ENCODE results near the gene SYNE3.
A peak's percentile ranks its signal among the peaks of the same experiment; 100 is the strongest.

SYNE3 gene

GRCh38 chr14:95534299-95535225 is 18.1 kb upstream of the SYNE3 start, which contains the start of gene GLRX5:
Gene GLRX5, plus strand, starts transcription at chr14:95535050. Its CDS starts 40 bp downstream, at chr14:95535090.
- peak within 1 kb of the TSS; percentile 91 for H3K9ac ChIP-seq (ENCODE audit: insufficient read length, low read depth)
- no peaks in the 10 kb centered on the region for H3K27me3 ChIP-seq (ENCODE audit: insufficient read depth, insufficient read length)
- H3K4me1 ChIP-seq (ENCODE audit: insufficient read depth, insufficient read length): no peaks in the 10 kb centered on the region
- H3K9me3 ChIP-seq (ENCODE audit: insufficient read depth, low read length): no peaks in the 10 kb centered on the region
- peak within 1 kb of the TSS; percentile 96 for H3K4me3 ChIP-seq (ENCODE audit: insufficient read length, low read depth)
- DNase-seq (ENCODE audit: low read depth, low spot score): peak; percentile 97
- H3K36me3 ChIP-seq (ENCODE audit: insufficient read depth, insufficient read length, low read length): peaks cover 35% of the 10 kb centered on the region
- TF ChIP-seq YY1 (IDR thresholded peaks at IDR 0.05; ENCODE audit: insufficient read depth, insufficient read length) (no peak), ZNF274 (IDR thresholded peaks at IDR 0.05; ENCODE audit: low read depth, low read length) (no peak), SUZ12 (IDR thresholded peaks at IDR 0.05; ENCODE audit: extremely low read depth, insufficient read depth, insufficient read length) (no peak)

DNA sequence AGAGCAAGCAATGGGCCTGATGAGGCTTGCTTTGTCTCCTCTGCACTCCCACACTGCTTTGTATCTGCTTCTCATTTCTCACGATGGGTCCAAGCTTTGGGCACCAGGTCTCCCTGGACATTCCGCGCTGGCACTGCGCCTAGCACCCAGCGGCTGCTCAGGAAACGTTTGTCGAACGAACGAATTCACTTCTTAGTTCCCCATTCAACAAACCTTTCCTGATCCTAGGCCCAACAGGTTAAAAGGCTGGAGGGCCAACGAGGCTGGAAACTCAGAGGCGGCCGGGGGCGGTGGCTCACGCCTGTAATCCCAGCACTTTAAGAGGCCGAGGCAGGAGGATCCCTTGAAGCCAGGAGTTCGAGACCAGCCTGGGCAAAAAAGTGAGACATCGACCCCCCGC is 17.4 kb upstream of the SYNE3 start:
- TF ChIP-seq YY1 (IDR thresholded peaks at IDR 0.05; ENCODE audit: insufficient read depth, insufficient read length) (no peak), SUZ12 (IDR thresholded peaks at IDR 0.05; ENCODE audit: extremely low read depth, insufficient read depth, insufficient read length) (no peak), ZNF274 (IDR thresholded peaks at IDR 0.05; ENCODE audit: low read depth, low read length) (no peak)
- Histone ChIP-seq H3K4me1 (ENCODE audit: insufficient read depth, insufficient read length) (no peaks in the 10 kb centered on the region), H3K9ac (ENCODE audit: insufficient read length, low read depth) (peak overlapping the region; percentile 91), H3K27me3 (ENCODE audit: insufficient read depth, insufficient read length) (no peaks in the 10 kb centered on the region), H3K4me3 (ENCODE audit: insufficient read length, low read depth) (peak overlapping the region; percentile 76), H3K9me3 (ENCODE audit: insufficient read depth, low read length) (no peaks in the 10 kb centered on the region), H3K36me3 (ENCODE audit: insufficient read depth, insufficient read length, low read length) (peaks cover 35% of the 10 kb centered on the region)
- DNase-seq (ENCODE audit: low read depth, low spot score): no peak

DNA sequence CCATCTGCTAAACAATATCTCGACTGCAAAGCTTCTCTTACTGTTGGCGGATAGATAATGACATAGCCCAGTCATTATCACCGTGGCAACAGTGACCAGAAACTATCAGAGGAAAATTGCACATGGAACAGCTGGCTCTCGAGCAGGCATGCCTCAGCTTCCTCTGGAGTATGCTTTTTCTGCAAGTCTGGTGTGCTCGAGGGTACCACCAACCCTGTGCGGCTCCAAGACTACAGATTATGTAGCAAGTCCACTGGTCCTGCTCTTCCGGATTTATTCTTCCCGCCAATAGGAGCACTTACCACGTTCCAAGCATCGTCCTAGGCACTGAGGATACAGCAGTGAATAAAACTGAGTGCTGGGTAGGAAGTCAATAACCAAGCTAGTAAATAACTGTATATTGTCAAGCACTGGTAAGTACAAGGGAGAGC is 17.0 kb upstream of the SYNE3 start:
- H3K9ac ChIP-seq (ENCODE audit: insufficient read length, low read depth): peak overlapping the region; percentile 91
- TF ChIP-seq ZNF274 (IDR thresholded peaks at IDR 0.05; ENCODE audit: low read depth, low read length): no peak
- TF ChIP-seq SUZ12 (IDR thresholded peaks at IDR 0.05; ENCODE audit: extremely low read depth, insufficient read depth, insufficient read length): no peak
- TF ChIP-seq YY1 (IDR thresholded peaks at IDR 0.05; ENCODE audit: insufficient read depth, insufficient read length): no peak
- H3K4me1 ChIP-seq (ENCODE audit: insufficient read depth, insufficient read length): no peaks in the 10 kb centered on the region
- H3K4me3 ChIP-seq (ENCODE audit: insufficient read length, low read depth): peak overlapping the region; percentile 76
- no peaks in the 10 kb centered on the region for H3K9me3 ChIP-seq (ENCODE audit: insufficient read depth, low read length)
- H3K36me3 ChIP-seq (ENCODE audit: insufficient read depth, insufficient read length, low read length): peaks cover 35% of the 10 kb centered on the region
- DNase-seq (ENCODE audit: low read depth, low spot score): no peak
- H3K27me3 ChIP-seq (ENCODE audit: insufficient read depth, insufficient read length): no peaks in the 10 kb centered on the region

GRCh38 chr14:95531969-95532368 is 15.5 kb upstream of the SYNE3 start:
- DNase-seq (ENCODE audit: low read depth, low spot score): no peak
- Histone ChIP-seq H3K4me3 (ENCODE audit: insufficient read length, low read depth) (no peak overlapping the region), H3K36me3 (ENCODE audit: insufficient read depth, insufficient read length, low read length) (peaks cover 32% of the 10 kb centered on the region), H3K9me3 (ENCODE audit: insufficient read depth, low read length) (no peaks in the 10 kb centered on the region), H3K9ac (ENCODE audit: insufficient read length, low read depth) (no peak overlapping the region), H3K27me3 (ENCODE audit: insufficient read depth, insufficient read length) (no peaks in the 10 kb centered on the region), H3K4me1 (ENCODE audit: insufficient read depth, insufficient read length) (no peaks in the 10 kb centered on the region)
- TF ChIP-seq YY1 (IDR thresholded peaks at IDR 0.05; ENCODE audit: insufficient read depth, insufficient read length) (no peak), SUZ12 (IDR thresholded peaks at IDR 0.05; ENCODE audit: extremely low read depth, insufficient read depth, insufficient read length) (no peak), ZNF274 (IDR thresholded peaks at IDR 0.05; ENCODE audit: low read depth, low read length) (no peak)

DNA sequence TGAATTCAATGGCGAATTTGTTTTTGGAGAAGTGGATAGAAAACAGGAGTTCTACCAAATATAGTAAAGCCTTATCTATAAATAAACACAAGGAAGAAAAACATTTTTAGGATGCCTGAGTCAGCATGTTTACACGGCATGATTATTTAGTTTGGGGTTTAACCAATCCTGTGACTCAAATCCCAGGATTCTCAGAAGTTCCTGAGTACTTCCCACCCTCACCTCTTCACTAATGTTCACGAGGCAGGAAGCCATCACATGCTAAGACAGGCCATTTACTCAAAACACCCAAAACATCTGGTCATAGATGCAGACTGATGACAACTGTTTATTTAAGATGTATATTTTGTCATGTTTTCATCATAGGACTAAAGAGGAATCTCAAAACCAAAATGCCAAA is 15.0 kb upstream of the SYNE3 start:
- H3K4me1 ChIP-seq (ENCODE audit: insufficient read depth, insufficient read length): no peaks in the 10 kb centered on the region
- TF ChIP-seq SUZ12 (IDR thresholded peaks at IDR 0.05; ENCODE audit: extremely low read depth, insufficient read depth, insufficient read length) (no peak), YY1 (IDR thresholded peaks at IDR 0.05; ENCODE audit: insufficient read depth, insufficient read length) (no peak), ZNF274 (IDR thresholded peaks at IDR 0.05; ENCODE audit: low read depth, low read length) (no peak)
- no peak overlapping the region for H3K9ac ChIP-seq (ENCODE audit: insufficient read length, low read depth)
- H3K27me3 ChIP-seq (ENCODE audit: insufficient read depth, insufficient read length): no peaks in the 10 kb centered on the region
- H3K4me3 ChIP-seq (ENCODE audit: insufficient read length, low read depth): no peak overlapping the region
- peaks cover 32% of the 10 kb centered on the region for H3K36me3 ChIP-seq (ENCODE audit: insufficient read depth, insufficient read length, low read length)
- no peaks in the 10 kb centered on the region for H3K9me3 ChIP-seq (ENCODE audit: insufficient read depth, low read length)
- DNase-seq (ENCODE audit: low read depth, low spot score): no peak

GRCh38 chr14:95530473-95531276 is 14.2 kb upstream of the SYNE3 start:
- no peak for DNase-seq (ENCODE audit: low read depth, low spot score)
- no peak for TF ChIP-seq SUZ12 (IDR thresholded peaks at IDR 0.05; ENCODE audit: extremely low read depth, insufficient read depth, insufficient read length)
- TF ChIP-seq YY1 (IDR thresholded peaks at IDR 0.05; ENCODE audit: insufficient read depth, insufficient read length): no peak
- no peak for TF ChIP-seq ZNF274 (IDR thresholded peaks at IDR 0.05; ENCODE audit: low read depth, low read length)
- no peaks in the 10 kb centered on the region for H3K27me3 ChIP-seq (ENCODE audit: insufficient read depth, insufficient read length)
- peak overlapping the region; percentile 8 for H3K9ac ChIP-seq (ENCODE audit: insufficient read length, low read depth)
- H3K36me3 ChIP-seq (ENCODE audit: insufficient read depth, insufficient read length, low read length): peaks cover 32% of the 10 kb centered on the region
- no peaks in the 10 kb centered on the region for H3K9me3 ChIP-seq (ENCODE audit: insufficient read depth, low read length)
- no peak overlapping the region for H3K4me3 ChIP-seq (ENCODE audit: insufficient read length, low read depth)
- H3K4me1 ChIP-seq (ENCODE audit: insufficient read depth, insufficient read length): peaks cover 4% of the 10 kb centered on the region
